Adrenal gland (tissue), 12 donors: Measurements from ENCODE around the gene PIAS1. TPM values are rescaled to one million over a fixed set of nuclear protein-coding genes. Genes with fewer than 3 reads are reported as not detected.

Experiments used
- DNase-seq, 7 donors: peaks; one replicate each; pipeline ENCODE4 v3.0.0-alpha.2; 2019 to 2020
- H3K27ac ChIP-seq, 5 donors: fragments of 200-600 bp; sonication (generic) in 4 of 5; 1 replicate in 3 of 5; 2 replicates in 2 of 5; pipeline versions ENCODE4 v1.5.1 to v1.8.0; 2016 to 2020; ENCODE audit warnings: mild to moderate bottlenecking in 1 of 5
- H3K27me3 ChIP-seq: fragments of 200-600 bp; 2 replicates; pipeline ENCODE4 v1.8.0; 2021
- H3K36me3 ChIP-seq, 2 donors: fragments of 200-600 bp; replicated peaks in 1 of 2; 1 replicate in 1 of 2; 2 replicates in 1 of 2; pipeline versions ENCODE4 v1.5.1 to v1.8.0; 2018 to 2022
- H3K4me1 ChIP-seq, 2 donors: fragments of 200-600 bp; replicated peaks in 1 of 2; 1 replicate in 1 of 2; 2 replicates in 1 of 2; pipeline versions ENCODE4 v1.5.1 to v1.8.0; 2018 to 2021
- H3K4me3 ChIP-seq, 4 donors: fragments of 200-600 bp; sonication (generic) in 3 of 4; one replicate each; pipeline ENCODE4 v1.5.1; 2016 to 2018
- H3K9me3 ChIP-seq, 3 donors: fragments of 200-600 bp; sonication (generic) in 1 of 3; replicated peaks in 1 of 3; 1 replicate in 2 of 3; 2 replicates in 1 of 3; pipeline versions ENCODE4 v1.5.1 to v1.8.0; 2016 to 2021
- POLR2A ChIP-seq, 2 donors: fragments of 450-650 bp; IDR thresholded peaks; one replicate each; pipeline ENCODE4 v1.6.1; 2017; ENCODE audit warnings: antibody characterized with exemption in 2 of 2, mild to moderate bottlenecking in 2 of 2, moderate library complexity in 1 of 2
- WGBS, 4 donors: extraction: QIAGEN DNeasy Blood & Tissue Kit in 2 of 4; methylation state at CpG; one replicate each; pipeline versions ENCODE4 v1.1.5 to v1.1.7; 2013 to 2017; 5-methylcytosine and 5-hydroxymethylcytosine counted together
- intact Hi-C, 2 donors: fragments of 100-400 bp; cut with DNase I; formaldehyde crosslinking; loops; one replicate each; pipeline versions ENCODE4 v1.14.1 to v1.15.0; 2022 to 2023
- polyA plus RNA-seq, 3 donors: library from polyadenylated mRNA; stranded (reverse); fragments of 200-250 nt in 2 of 3; fragments of 350-450 nt in 1 of 3; fragmentation: Illumina TruSeq in 1 of 3; extraction: RNeasy Lipid Tissue Mini Kit (QIAGEN cat#74804) in 1 of 3; gene quantifications; one replicate each; pipeline ENCODE4 v1.2.3, GENCODE V29; 2013 to 2014
- total RNA-seq, 9 donors: library from RNA; depleted of rRNA in 4 of 9; stranded (reverse); fragments of >200 nt in 4 of 9; fragments of 120-200 nt in 1 of 9; fragmentation: NEBNext Ultra II Directional in 1 of 9; extraction: Animal tissue kit (Norgen Biotek cat#: 25700) in 1 of 9; gene quantifications; one replicate each; pipeline versions ENCODE4 v1.1.0 to v1.2.4, GENCODE V29; 2013 to 2023
- TF ChIP-seq, protein P1 (sequence below), 6 experiments: fragments of 450-650 bp in 4 of 6; fragments of 200-600 bp in 2 of 6; sonication (generic) in 1 of 6; IDR thresholded peaks; 1 replicate in 5 of 6; 2 replicates in 1 of 6; pipeline versions ENCODE4 v1.5.1 to v1.8.0; 2016 to 2021; ENCODE audit warnings: antibody characterized with exemption in 6 of 6, mild to moderate bottlenecking in 2 of 6, moderate library complexity in 1 of 6
- donor health status: healthy with polysubstance abuse.
- donor health status: Bipolar disorder and iron deficiency.
- donor health status: DM: yes; HTN: yes; CAD: no.
- donor health status: DM: no; HTN: no; CAD: no.
- donor health status: DM: no; HTN: no; CAD: no.
- donor health status: DM: yes; HTN: yes; CAD: no.

Gene PIAS1
- total and polyA plus RNA-seq, 12 donors: 12.7 to 60.0 (median 38.8) TPM

GRCh38 chr15:68023307-68024101 is 30.6 kb upstream of the PIAS1 start:
- DNase-seq: no peak
- WGBS, 4 donors: 67 to 77% (median 75%) methylated on average over 7 to 8 of the region's 8 CpGs

GRCh38 chr15:68025835-68026424 is 28.2 kb upstream of the PIAS1 start:
- 81 to 84% (median 83%) methylated on average over 6 of the region's 6 CpGs for WGBS, 4 donors
- no peak for TF ChIP-seq POLR2A (IDR thresholded peaks at IDR 0.05)
- TF ChIP-seq, protein P1, sequence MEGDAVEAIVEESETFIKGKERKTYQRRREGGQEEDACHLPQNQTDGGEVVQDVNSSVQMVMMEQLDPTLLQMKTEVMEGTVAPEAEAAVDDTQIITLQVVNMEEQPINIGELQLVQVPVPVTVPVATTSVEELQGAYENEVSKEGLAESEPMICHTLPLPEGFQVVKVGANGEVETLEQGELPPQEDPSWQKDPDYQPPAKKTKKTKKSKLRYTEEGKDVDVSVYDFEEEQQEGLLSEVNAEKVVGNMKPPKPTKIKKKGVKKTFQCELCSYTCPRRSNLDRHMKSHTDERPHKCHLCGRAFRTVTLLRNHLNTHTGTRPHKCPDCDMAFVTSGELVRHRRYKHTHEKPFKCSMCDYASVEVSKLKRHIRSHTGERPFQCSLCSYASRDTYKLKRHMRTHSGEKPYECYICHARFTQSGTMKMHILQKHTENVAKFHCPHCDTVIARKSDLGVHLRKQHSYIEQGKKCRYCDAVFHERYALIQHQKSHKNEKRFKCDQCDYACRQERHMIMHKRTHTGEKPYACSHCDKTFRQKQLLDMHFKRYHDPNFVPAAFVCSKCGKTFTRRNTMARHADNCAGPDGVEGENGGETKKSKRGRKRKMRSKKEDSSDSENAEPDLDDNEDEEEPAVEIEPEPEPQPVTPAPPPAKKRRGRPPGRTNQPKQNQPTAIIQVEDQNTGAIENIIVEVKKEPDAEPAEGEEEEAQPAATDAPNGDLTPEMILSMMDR (IDR thresholded peaks at IDR 0.05): no peak
- DNase-seq: no peak
- H3K27me3 ChIP-seq: no peaks in the 10 kb centered on the region
- H3K4me3 ChIP-seq: no peak overlapping the region
- intact Hi-C loops: no loop called here
- H3K4me1 ChIP-seq: no peaks in the 10 kb centered on the region
- H3K27ac ChIP-seq: no peak overlapping the region
- no peaks in the 10 kb centered on the region for H3K9me3 ChIP-seq
- no peaks in the 10 kb centered on the region for H3K36me3 ChIP-seq

More at GRCh38 chr15:68023307-68024101, 30.6 kb upstream of the PIAS1 start:
- Histone ChIP-seq H3K4me3 (no peak overlapping the region), H3K9me3 (no peaks in the 10 kb centered on the region), H3K27me3 (no peaks in the 10 kb centered on the region), H3K36me3 (no peaks in the 10 kb centered on the region), H3K4me1 (no peaks in the 10 kb centered on the region), H3K27ac (peak overlapping the region in 1 of 5 donors; percentile 21)
- TF ChIP-seq POLR2A (IDR thresholded peaks at IDR 0.05): no peak
- TF ChIP-seq, protein P1 (IDR thresholded peaks at IDR 0.05): no peak
- intact Hi-C loops: no loop called here

DNA sequence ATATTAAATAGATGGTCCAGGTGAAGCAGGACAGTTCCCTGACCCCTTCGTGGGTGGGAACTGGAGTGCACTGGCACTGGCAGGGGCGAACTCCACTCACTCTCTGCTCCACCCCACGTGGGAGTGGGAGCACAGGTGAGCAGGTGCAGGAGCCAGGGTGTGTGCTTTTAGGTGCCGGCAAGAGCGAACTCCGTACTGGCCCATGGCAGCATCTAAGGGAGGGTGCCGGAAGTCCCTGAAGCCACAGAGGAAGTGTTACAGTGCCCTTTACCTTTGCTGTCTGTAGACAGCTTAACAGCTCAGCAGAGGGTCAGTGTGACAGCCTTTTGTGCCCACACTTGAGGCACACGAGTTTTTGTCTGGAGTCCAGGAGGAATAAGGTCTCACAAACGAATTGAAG is 26.7 kb upstream of the PIAS1 start:
- intact Hi-C loops: no loop called here
- no peaks in the 10 kb centered on the region for H3K27me3 ChIP-seq
- TF ChIP-seq, protein P1 (IDR thresholded peaks at IDR 0.05): no peak
- no peak for TF ChIP-seq POLR2A (IDR thresholded peaks at IDR 0.05)
- no peak for DNase-seq
- 72 to 79% (median 78%) methylated on average over 9 of the region's 9 CpGs for WGBS, 4 donors
- no peaks in the 10 kb centered on the region for H3K9me3 ChIP-seq
- no peaks in the 10 kb centered on the region for H3K4me1 ChIP-seq
- H3K4me3 ChIP-seq: no peak overlapping the region
- H3K27ac ChIP-seq: no peak overlapping the region
- no peaks in the 10 kb centered on the region for H3K36me3 ChIP-seq

- Histone ChIP-seq H3K27me3 (no peaks in the 10 kb centered on the region), H3K27ac (no peak overlapping the region), H3K36me3 (no peaks in the 10 kb centered on the region), H3K9me3 (no peaks in the 10 kb centered on the region), H3K4me1 (no peaks in the 10 kb centered on the region), H3K4me3 (no peak overlapping the region)
- no peak for DNase-seq
- 80 to 94% (median 85%) methylated on average over 7 of the region's 7 CpGs for WGBS, 4 donors
- TF ChIP-seq, protein P1 (IDR thresholded peaks at IDR 0.05): no peak
- no peak for TF ChIP-seq POLR2A (IDR thresholded peaks at IDR 0.05)
- intact Hi-C loops: no loop called here
Observed at GRCh38 chr15:68028137-68028887, 25.8 kb upstream of the PIAS1 start.
